CD4-positive, alpha-beta T cell treated with Interleukin-4 for 4 hours (primary cell): ENCODE measurements around the gene BTF3L4.

Source experiments
- DNase-seq: peaks from one replicate; pipeline ENCODE4 v3.0.0-alpha.2; 2020

The BTF3L4 gene

GRCh38 chr1:52127181-52128180 lies 71.4 kb downstream of the BTF3L4 start:
- peak; percentile 33 for DNase-seq

GRCh38 chr1:52139817-52140540 lies 83.9 kb downstream of the BTF3L4 start:
- peak; percentile 74 for DNase-seq
